KOPT-K1 (cell line): ENCODE results near the gene PRPF18.

Source experiments
- H3K27ac ChIP-seq: fragments of 200-600 bp; sonication (generic); 2 replicates; pipeline ENCODE4 v1.5.1; 2016; ENCODE audit warnings: antibody characterized with exemption, mild to moderate bottlenecking, low read depth, low read length; ENCODE audit not compliant: poor library complexity, severe bottlenecking
- H3K36me3 ChIP-seq: fragments of 200-600 bp; sonication (generic); 2 replicates; pipeline ENCODE4 v1.5.1; 2017; ENCODE audit warnings: antibody characterized with exemption, mild to moderate bottlenecking, low read length, moderate library complexity; ENCODE audit not compliant: insufficient read depth
- H3K9me3 ChIP-seq: fragments of 200-600 bp; sonication (generic); 2 replicates; pipeline ENCODE4 v1.5.1; 2017; ENCODE audit warnings: antibody characterized with exemption, low read length, mild to moderate bottlenecking; ENCODE audit not compliant: insufficient read depth, poor library complexity, severe bottlenecking

PRPF18 gene

DNA sequence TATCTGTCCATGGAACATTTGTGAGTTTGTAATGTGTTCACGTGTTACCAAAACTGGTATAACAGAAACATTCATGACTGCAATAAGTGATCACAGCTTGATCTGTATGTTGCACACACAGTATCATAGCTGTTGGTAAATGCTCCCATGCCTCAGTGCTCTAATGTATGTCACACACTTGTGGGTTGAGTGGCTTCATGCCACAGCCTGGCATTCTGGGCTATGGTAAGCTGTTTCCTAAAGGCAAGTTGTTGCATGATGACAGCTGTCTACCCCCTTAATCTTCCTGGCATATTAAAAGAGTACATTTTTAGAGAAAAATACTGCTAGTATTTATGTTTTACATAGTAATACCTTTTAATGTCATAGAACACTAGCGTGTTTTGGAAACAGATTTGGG lies 35.2 kb downstream of the PRPF18 start:
- H3K27ac ChIP-seq, result no peak overlapping the region
- no peaks in the 10 kb centered on the region for H3K9me3 ChIP-seq
- peaks cover 63% of the 10 kb centered on the region for H3K36me3 ChIP-seq

DNA sequence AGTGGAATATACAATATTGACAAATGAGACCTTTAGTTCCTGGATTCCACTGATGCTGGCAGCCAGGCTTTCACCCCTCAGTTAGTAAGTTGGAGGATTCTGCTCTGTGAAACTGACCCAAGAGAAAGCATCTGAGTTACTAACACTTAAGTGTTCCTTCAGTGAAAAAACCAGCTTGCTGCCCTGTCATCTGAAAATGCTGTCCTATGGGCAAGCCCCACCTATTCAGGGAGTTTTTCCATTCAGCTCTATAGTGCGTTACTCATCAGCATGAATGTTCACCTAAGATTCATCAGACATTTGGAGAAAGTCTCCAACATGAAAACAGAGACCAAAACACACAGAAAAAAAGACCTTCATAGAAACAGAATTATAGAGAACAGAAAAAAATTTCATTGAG lies 37.9 kb downstream of the PRPF18 start:
- Histone ChIP-seq H3K27ac (no peak overlapping the region), H3K36me3 (peaks cover 47% of the 10 kb centered on the region), H3K9me3 (no peaks in the 10 kb centered on the region)

DNA sequence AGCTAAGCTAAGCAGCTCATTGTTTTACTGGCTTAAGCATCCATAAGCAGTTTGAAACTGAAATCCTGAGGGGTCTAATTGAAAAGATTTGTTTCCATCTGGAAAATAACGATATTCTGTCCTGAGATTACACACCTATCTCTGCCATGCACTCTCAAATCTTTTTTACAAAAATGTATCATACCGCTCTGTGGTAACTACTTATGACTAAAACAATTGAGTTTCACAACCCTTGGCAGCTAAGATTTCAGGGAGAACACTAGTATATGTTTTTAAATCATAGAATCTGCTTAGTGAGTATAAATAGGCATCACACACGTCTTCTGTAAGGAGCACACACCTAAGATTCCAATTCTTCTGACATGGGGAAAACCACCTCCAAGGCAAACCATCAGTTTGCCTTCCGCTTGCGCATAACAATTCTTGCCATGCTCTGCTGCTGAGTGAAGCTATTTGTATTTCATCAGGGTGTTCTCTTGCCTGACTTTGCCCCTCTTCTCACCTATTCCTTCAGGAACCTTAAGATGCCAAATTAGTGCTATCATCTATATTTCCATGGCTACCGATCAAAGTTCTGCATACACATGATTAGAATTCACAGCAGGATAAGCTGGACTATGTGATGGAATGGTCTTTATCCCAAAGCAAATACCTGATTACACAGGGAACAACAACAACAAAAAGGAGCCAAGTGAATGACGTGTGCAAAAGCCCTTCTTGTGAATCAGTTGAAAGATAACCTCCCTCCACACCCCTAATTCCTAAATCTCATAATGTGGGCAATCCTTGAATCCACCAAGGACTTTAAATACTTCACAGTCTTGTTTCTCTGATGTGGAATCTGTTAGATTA lies 40.9 kb downstream of the PRPF18 start:
- no peak overlapping the region for H3K27ac ChIP-seq

DNA sequence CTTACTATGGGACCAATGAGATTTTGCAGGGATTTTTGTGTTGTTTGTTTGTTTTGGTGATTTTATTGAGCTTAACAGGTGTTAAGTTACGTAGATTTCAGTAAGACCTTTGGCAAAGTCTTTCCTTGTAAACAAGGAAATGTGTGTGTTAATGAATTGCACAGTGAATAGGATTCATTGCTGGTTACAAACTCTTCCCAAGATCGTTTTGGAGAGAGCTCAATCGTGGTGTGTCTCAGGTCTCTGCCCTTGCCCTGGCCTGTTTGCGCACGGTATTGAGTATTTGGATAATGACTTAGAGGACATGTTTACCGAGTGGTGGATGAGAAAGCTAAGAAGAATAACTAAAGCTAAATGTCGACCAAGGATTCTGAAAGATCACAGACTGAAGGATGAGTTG lies 41.9 kb downstream of the PRPF18 start:
- H3K36me3 ChIP-seq, result peaks cover 43% of the 10 kb centered on the region

More for the DNA sequence above, 40.9 kb downstream of the PRPF18 start:
- H3K9me3 ChIP-seq, result no peaks in the 10 kb centered on the region
- peaks cover 39% of the 10 kb centered on the region for H3K36me3 ChIP-seq

DNA sequence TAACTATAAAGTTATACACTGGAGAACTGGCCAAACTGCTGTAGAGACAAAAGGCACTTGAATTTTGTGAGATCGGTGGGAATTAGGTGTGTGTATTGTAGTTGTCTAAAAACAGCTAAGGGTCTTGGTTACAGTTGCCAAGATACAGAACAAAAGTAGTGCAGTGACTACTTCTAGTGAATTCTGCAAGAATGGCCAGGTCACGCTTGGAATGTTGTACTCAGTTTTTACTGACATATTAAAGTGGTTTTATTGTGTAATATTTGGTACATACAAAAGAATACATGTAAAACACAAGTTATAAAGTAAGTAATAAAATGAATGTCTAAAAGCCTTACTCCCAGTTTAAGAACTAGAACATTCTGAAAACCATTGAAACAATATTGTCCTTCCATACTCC lies 42.4 kb downstream of the PRPF18 start:
- Histone ChIP-seq H3K9me3 (no peaks in the 10 kb centered on the region), H3K36me3 (peaks cover 42% of the 10 kb centered on the region), H3K27ac (no peak overlapping the region)

More for the DNA sequence above, 41.9 kb downstream of the PRPF18 start:
- no peaks in the 10 kb centered on the region for H3K9me3 ChIP-seq
- H3K27ac ChIP-seq, result no peak overlapping the region

DNA sequence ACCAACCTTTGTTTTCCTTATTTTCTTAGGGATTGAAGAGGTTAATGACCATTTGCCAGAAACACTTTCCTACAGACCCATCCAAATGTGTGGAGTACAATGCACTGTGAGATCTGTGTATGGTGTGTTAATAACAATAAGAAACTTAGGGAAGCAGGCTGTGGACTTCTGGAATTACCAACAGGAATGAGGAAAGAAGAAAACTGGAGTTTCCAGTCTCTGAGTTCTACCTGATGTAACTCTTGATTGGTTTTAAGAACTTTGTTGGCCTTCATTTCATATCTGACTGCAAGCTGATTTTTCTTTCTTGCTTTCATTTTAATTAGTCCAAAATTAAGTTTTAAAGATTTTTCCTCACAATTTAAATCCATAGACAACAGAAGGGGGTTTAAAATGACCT lies 43.5 kb downstream of the PRPF18 start:
- H3K36me3 ChIP-seq, result peaks cover 43% of the 10 kb centered on the region
- no peaks in the 10 kb centered on the region for H3K9me3 ChIP-seq
- no peak overlapping the region for H3K27ac ChIP-seq

DNA sequence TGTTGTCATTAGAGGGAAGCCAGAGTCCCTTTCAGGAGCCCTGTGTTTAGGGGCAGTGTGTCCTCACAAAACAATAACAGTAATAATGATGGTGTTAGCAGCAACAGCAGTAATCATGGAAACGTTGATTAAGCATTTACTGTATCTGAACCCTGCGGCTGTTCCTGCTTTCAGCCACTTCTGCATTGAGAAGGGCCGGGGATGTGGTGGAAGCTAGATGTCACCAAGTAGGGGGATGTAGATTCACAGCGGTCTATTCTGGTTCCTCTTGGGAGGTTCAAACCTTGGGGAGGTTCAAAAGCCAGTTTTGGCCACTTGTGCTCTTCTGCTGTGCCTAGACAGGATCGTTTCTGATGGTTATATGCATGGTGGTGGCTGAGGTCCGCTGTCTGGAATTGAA lies 44.8 kb downstream of the PRPF18 start:
- Histone ChIP-seq H3K9me3 (no peaks in the 10 kb centered on the region), H3K27ac (no peak overlapping the region), H3K36me3 (peaks cover 35% of the 10 kb centered on the region)

DNA sequence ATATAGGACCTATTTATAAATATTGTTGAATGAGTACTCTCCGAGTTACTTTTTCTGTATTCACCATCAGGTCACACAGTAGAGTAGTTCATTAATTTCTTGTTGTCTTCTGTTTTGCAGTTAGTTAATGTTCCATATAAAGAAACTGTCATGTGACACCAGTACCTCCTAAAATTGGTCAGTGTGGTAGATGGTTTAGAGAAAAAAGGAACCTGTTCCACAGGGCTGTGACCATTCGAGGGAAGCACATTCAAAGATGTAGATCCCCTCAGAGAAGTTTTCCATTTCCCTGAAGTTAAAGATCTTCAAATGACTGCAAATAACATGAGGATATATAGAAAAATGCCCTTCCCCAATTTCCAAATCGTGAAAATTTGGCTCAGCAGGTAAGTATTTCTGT lies 45.7 kb downstream of the PRPF18 start:
- no peaks in the 10 kb centered on the region for H3K9me3 ChIP-seq
- no peak overlapping the region for H3K27ac ChIP-seq
- H3K36me3 ChIP-seq, result peaks cover 28% of the 10 kb centered on the region

DNA sequence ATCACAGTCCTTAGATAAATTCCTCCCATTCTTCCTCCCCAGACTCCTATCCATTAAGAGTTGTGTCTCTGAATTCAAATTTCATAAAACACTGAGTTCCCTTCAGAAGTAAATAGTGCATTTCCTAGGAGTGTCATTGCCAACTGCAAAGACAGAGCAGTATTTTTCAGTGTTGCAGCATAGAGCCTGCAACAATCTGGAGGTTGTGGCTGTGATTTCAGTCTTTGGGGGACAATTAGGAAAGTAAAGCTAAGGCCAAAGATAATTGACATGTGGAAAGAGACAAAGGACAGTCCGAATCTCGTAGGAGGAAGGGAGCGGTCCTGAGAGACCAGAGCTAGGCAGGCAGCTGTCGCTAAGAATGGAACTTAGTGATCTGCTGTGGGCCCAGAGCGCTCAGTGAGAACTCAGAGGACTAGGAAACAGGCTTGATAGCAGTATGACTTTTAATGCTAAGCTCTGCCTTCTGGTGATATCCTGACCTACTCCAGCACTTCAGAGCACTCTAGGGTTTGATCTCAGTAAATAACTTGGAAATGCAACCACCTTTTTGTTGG lies 46.2 kb downstream of the PRPF18 start:
- Histone ChIP-seq H3K27ac (no peak overlapping the region), H3K9me3 (no peaks in the 10 kb centered on the region), H3K36me3 (peaks cover 23% of the 10 kb centered on the region)

DNA sequence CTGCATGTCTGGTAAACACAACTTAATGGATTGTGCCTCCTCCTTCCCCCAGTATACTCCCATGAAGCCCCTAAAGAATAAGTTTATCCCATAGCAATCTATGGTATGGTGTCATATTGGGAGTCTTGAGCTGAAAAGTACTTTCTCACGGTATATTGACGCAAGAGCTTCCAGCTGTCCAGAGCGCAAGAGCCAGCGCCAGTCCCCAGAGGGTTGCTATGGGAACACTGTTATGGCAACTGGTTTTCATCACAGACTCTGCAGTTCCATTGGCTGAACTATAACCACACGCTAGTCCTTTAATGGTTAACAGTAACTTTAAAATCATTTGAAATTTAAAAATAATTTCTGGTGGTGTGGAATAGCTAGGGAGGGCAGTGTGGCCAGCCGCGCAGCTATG lies 46.9 kb downstream of the PRPF18 start:
- Histone ChIP-seq H3K36me3 (peaks cover 22% of the 10 kb centered on the region), H3K27ac (no peak overlapping the region), H3K9me3 (no peaks in the 10 kb centered on the region)

DNA sequence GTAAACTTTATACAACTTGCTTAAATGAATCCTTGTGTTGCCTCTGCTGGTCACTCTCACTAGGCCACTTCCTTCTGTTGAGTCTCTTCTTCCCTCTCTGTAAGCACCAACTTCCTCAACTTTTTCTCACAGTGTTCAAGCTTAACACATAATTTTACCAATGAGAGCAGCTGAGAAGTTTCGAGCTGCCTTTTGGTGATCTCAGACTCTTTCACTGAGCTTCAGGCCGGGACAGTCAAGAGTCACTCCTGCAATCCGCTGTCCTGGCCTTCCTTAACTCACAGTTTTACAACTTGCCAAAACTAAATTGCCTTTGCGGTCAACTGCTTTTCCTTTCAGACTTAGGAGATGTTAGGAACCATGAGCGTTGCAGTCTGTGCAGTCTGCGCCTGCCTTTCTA lies 47.4 kb downstream of the PRPF18 start:
- H3K27ac ChIP-seq, result no peak overlapping the region
- no peaks in the 10 kb centered on the region for H3K9me3 ChIP-seq
- peaks cover 28% of the 10 kb centered on the region for H3K36me3 ChIP-seq

DNA sequence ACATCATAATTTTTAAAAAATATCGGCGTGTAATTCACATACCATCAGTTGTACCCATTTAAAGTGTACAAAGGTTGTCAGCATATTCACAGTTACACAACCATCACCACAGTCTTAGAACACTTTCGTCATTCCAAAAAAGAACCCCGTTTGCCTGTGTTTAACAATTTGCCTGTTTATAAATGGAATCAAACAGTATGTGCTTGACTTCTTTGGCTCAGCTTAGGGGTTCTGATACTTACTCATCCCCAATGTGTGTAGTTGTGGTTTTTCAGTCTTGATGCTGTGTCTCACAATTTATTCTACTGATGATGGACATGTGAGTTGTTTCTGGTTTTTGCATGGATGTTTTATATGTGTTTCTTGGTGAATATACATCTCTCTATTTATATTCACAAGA lies 50.0 kb downstream of the PRPF18 start:
- H3K9me3 ChIP-seq, result peaks cover 9% of the 10 kb centered on the region
- H3K36me3 ChIP-seq, result peaks cover 32% of the 10 kb centered on the region
- no peak overlapping the region for H3K27ac ChIP-seq

DNA sequence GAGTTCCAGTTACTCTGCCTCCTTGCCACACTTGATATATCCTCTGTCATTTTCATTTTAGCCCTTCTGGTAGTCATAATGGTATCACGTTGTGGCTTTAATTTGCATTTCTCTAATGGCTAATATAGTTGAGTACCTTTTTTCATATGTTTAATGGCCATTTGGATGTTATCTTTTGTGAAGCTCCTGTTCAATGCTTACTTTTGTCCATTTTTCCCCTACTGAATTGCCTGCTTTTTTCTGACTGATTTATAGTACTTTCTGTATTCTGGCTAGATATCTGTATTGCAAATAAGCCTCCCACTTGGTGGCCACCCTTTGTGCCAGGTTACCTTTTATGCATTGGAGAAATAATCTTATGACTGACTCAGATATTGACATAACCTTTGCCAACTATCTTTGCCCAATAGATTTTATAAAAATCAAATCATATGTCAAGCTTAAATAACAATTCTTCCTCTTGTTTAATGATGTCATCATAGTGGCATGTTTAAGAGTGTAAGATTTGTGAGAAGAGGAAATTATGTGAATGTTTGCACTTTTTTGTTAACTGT lies 50.6 kb downstream of the PRPF18 start:
- Histone ChIP-seq H3K36me3 (peaks cover 38% of the 10 kb centered on the region), H3K9me3 (peaks cover 15% of the 10 kb centered on the region), H3K27ac (no peak overlapping the region)

DNA sequence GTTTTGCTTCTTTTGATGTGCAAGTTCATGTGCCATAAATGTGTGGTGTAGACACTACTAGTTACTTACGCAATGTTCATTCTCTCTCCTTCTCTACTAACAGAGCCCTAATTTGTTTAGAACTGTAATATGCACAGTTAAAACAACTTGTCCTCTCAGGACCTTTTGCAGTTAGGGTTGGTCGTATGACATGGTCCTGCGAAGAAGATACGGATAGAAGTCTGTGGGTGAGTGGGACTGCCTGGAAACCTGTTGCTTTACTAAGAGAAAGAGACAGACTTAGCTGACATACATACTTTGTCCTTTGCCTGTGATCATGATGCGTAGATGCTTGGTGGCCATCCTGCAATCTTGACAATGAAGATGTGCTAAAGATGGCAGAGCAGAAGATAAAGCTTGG lies 51.1 kb downstream of the PRPF18 start:
- no peak overlapping the region for H3K27ac ChIP-seq
- peaks cover 20% of the 10 kb centered on the region for H3K9me3 ChIP-seq

DNA sequence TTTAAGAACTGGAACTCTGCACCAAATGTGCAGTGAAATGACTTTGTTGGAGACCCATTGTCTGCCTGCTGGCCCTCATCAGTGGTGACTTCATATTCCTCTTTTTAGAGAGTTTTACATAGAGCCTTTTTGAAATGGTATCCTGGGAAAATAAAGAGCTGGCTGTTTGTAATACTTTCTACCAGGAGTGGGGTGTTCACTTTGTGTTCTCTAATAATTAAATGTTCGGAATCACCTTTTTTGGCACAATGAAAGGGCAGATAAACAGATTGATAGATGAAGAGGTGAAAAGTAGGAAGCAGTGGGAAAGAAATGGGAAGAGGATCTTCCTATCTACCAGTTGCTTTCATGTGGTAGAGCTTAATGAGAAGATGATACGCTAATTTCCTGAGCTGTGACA lies 55.5 kb downstream of the PRPF18 start:
- Histone ChIP-seq H3K36me3 (peaks cover 60% of the 10 kb centered on the region), H3K9me3 (peaks cover 22% of the 10 kb centered on the region)

More for the DNA sequence above, 51.1 kb downstream of the PRPF18 start:
- peaks cover 42% of the 10 kb centered on the region for H3K36me3 ChIP-seq

DNA sequence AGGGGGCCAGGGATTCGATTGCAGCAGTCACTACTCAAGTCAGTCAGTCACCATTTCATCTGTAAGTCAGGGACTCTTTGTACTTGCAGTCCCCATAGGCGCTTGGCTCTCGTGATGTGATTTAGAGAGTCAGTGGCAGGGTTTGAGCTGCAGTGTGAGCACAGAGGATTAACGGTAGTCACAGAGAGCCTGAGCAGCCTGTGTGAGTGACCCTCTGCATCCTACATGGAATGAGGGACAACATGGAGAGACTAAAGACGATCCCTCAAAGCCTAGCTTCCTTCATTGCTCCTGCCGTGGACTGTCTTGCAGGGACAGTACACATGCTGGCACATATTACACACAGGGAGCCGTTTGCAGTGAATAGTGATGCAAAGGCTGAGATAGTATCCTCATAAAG lies 56.3 kb downstream of the PRPF18 start:
- Histone ChIP-seq H3K27ac (no peak overlapping the region), H3K36me3 (peaks cover 64% of the 10 kb centered on the region), H3K9me3 (peaks cover 22% of the 10 kb centered on the region)

More for the DNA sequence above, 55.5 kb downstream of the PRPF18 start:
- H3K27ac ChIP-seq, result no peak overlapping the region
